Activated B cell treated with CpG ODN at 0.5 μM for 24 hours (primary cell): Measurements from ENCODE around the gene ERN1. TPM values are rescaled to one million over a fixed set of nuclear protein-coding genes. Genes with fewer than 3 reads are reported as not detected.
"Not testable (repeated sequence)": the region's sequence is repeated elsewhere in the genome, so short reads cannot be mapped to it uniquely, and the experiment has no call there.

Source experiments
- ATAC-seq: fragments of 200-7000 bp; cut with Tn5 transposase; one replicate; pipeline ENCODE4 v1.10.0; 2021; ENCODE audit warnings: low read depth, mild to moderate bottlenecking, moderate library complexity
- CTCF ChIA-PET: fragments of 350-600 bp; sonication (Branson Sonifier 250); formaldehyde crosslinking; loops from one replicate; lab custom pipeline; 2021; ENCODE audit warnings: antibody characterized with exemption; lab: Charles Lee
- POLR2A ChIA-PET: fragments of 350-600 bp; sonication (Branson Sonifier 250); formaldehyde crosslinking; loops from one replicate; lab custom pipeline; 2021; ENCODE audit warnings: antibody characterized with exemption; lab: Charles Lee
- DNase-seq: peaks from one replicate; pipeline ENCODE4 v3.0.0; 2022
- H3K27ac Mint-ChIP-seq: one replicate; pipeline ENCODE4 v1.8.0; 2020; ENCODE audit warnings: mixed read lengths
- H3K27me3 Mint-ChIP-seq: one replicate; pipeline ENCODE4 v1.8.0; 2021; ENCODE audit warnings: mixed read lengths
- H3K36me3 Mint-ChIP-seq: one replicate; pipeline ENCODE4 v1.8.0; 2021; ENCODE audit warnings: low read depth, mixed read lengths
- H3K4me1 Mint-ChIP-seq: one replicate; pipeline ENCODE4 v1.8.0; 2021; ENCODE audit warnings: mixed read lengths
- H3K4me3 Mint-ChIP-seq: one replicate; pipeline ENCODE4 v1.8.0; 2020; ENCODE audit warnings: mild to moderate bottlenecking, mixed read lengths
- H3K9me3 Mint-ChIP-seq: one replicate; pipeline ENCODE4 v1.8.0; 2020; ENCODE audit warnings: mixed read lengths
- intact Hi-C: fragments of 100-400 bp; cut with micrococcal nuclease; formaldehyde crosslinking; loops from one replicate; pipeline ENCODE4 v1.15.1; 2024
- total RNA-seq: library from RNA; stranded (reverse); gene quantifications from 2 replicates; pipeline ENCODE4 v1.2.3, GENCODE V29; 2022
- TF ChIP-seq, protein P1 (sequence below): fragments of 200-600 bp; IDR thresholded peaks from one replicate; pipeline ENCODE4 v1.8.0; 2022; ENCODE audit warnings: antibody characterized with exemption, mild to moderate bottlenecking

ERN1 gene
- total RNA-seq, 1 donor from 2014 or later: 12.9 TPM

DNA sequence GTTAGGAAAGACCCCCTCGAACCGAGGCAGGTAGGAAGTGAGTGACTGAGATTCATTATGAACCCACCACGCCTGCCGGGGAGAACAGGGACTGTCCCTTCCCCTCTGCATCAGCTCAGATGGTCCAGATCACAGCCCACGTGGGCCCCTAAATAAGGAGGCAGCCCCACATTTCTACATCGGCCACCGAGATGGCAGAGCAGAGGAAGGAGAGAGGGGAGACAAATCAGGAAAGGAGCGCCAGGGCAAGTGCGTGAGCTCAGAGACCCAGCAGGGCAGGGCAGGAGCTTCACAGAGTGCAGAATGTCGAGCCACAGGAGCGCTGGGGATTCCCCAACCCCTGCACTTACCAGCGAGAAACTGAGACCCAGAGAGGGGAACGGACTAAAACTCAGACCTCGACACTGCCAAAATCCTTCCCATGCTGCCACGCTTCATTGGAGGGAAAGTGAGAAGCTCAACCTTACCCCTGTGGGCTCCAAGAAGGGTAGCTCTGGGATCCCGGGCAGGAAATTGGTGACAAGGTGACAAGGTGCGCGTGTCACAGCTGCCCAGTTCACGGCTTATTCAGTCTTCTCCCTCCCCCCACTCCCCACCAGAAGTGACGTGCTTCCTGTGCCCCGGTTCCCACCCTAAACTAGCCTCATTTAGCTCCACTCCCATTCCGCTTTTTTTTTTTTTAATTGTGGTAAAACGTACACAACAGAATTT lies 109.7 kb downstream of the ERN1 start, which contains the start of gene ICAM2:
Gene ICAM2 (minus strand): TSS at position 578 of the 711 bp plus-strand sequence. CDS start 13,942 bp downstream, outside the sequence.
- DNase-seq: peak; percentile 69
- ChIA-PET CTCF (interaction anchor here (0.9 to 4.4 kb wide), 14 partner anchors 9 to 115 kb away, joined by 3 to 26 read pairs (median 7); partner anchors contain the start of genes CD79B, CSHL1 and GH1), POLR2A (interaction anchor here (0.6 to 5.8 kb wide), 37 partner anchors 9 to 486 kb away, joined by 3 to 54 read pairs (median 5); partner anchors contain the start of genes CCDC47, CD79B, CEP95 and CSHL1)
- intact Hi-C loops: loop anchor here (1.0 to 2.0 kb wide), 6 partner anchors 21 to 486 kb away; partner anchors contain the start of genes CCDC47, CEP95, DDX5 and PRR29
- H3K4me1 Mint-ChIP-seq: peaks cover 81% of the 10 kb centered on the region
- no peaks in the 10 kb centered on the region for H3K27me3 Mint-ChIP-seq
- H3K9me3 Mint-ChIP-seq: no peaks in the 10 kb centered on the region
- H3K4me3 Mint-ChIP-seq: peak within 1 kb of the TSS; percentile 97
- ATAC-seq: peak; percentile 78
- H3K27ac Mint-ChIP-seq: peak within 1 kb of the TSS; percentile 99
- peaks cover 11% of the 10 kb centered on the region for H3K36me3 Mint-ChIP-seq
- TF ChIP-seq, protein P1, sequence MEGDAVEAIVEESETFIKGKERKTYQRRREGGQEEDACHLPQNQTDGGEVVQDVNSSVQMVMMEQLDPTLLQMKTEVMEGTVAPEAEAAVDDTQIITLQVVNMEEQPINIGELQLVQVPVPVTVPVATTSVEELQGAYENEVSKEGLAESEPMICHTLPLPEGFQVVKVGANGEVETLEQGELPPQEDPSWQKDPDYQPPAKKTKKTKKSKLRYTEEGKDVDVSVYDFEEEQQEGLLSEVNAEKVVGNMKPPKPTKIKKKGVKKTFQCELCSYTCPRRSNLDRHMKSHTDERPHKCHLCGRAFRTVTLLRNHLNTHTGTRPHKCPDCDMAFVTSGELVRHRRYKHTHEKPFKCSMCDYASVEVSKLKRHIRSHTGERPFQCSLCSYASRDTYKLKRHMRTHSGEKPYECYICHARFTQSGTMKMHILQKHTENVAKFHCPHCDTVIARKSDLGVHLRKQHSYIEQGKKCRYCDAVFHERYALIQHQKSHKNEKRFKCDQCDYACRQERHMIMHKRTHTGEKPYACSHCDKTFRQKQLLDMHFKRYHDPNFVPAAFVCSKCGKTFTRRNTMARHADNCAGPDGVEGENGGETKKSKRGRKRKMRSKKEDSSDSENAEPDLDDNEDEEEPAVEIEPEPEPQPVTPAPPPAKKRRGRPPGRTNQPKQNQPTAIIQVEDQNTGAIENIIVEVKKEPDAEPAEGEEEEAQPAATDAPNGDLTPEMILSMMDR: no peak

DNA sequence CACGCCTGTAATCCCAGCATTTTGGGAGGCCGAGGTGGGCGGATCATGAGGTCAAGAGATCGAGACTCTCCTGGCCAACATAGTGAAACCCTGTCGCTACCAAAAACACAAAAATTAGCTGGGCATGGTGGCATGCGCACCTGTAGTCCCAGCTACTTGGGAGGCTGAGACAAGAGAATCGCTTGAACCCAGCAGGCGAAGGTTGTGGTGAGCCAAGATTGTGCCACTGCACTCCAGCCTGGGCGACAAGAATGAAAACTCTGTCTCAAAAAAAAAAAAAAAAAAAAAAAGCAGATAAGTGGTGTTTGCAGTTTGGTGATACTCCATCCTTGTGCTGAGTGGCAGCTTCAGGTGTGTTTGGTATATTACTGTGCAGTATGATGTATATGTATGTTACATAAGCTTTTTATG lies 110.4 kb downstream of the ERN1 start:
- Mint-ChIP-seq H3K4me3 (peak overlapping the region; percentile 97), H3K27ac (peak overlapping the region; percentile 99), H3K36me3 (peaks cover 13% of the 10 kb centered on the region), H3K4me1 (peaks cover 84% of the 10 kb centered on the region)
- intact Hi-C loops, H3K27me3 Mint-ChIP-seq, H3K9me3 Mint-ChIP-seq, DNase-seq: not testable (repeated sequence)
- ChIA-PET CTCF (interaction anchor here (1.0 to 4.4 kb wide), 12 partner anchors 9 to 115 kb away, joined by 3 to 26 read pairs (median 8); partner anchors contain the start of genes CD79B, CSHL1 and GH1), POLR2A (interaction anchor here (0.7 to 5.8 kb wide), 28 partner anchors 9 to 486 kb away, joined by 3 to 54 read pairs (median 8); partner anchors contain the start of genes CCDC47, CD79B, CEP95 and DDX42)
- peak; percentile 8 for ATAC-seq

- intact Hi-C loops: loop anchor here (2.0 kb wide), 1 partner anchor 27 kb away; no protein-coding TSS in a partner anchor
- Mint-ChIP-seq H3K27me3 (no peaks in the 10 kb centered on the region), H3K9me3 (no peaks in the 10 kb centered on the region), H3K4me1 (peaks cover 88% of the 10 kb centered on the region), H3K27ac (peak overlapping the region; percentile 73), H3K36me3 (peaks cover 13% of the 10 kb centered on the region), H3K4me3 (peak overlapping the region; percentile 65)
- CTCF ChIA-PET: interaction anchor here (1.0 to 3.5 kb wide), 10 partner anchors 10 to 116 kb away, joined by 3 to 52 read pairs (median 4); partner anchors contain the start of gene GH1
- POLR2A ChIA-PET: interaction anchor here (0.6 to 5.8 kb wide), 2 partner anchors 80 to 129 kb away, joined by 3 to 54 read pairs; no protein-coding TSS in a partner anchor
- DNase-seq: no peak
- ATAC-seq: no peak
- TF ChIP-seq, protein P1: no peak
These were observed 112.5 kb downstream of the ERN1 start for GRCh38 chr17:64017381-64017980.

DNA sequence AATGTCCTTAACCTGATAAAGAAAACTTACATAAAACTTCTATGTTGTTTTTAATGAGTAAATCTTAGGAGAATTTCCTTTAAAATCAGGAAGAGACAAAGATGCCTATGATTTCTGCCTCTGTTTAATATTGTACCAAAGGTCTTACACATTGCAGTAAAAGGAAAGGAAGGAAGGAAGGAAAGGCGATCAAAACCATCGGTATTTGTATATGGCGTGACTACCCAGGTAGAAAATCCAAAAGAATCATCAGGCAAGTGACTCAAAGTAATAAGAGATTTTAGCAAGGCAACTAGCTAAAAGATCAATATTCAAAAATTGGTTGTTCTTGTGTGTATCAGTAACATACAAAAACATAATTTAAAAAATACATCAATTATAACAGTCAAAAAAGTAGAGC lies 113.0 kb downstream of the ERN1 start:
- DNase-seq: no peak
- peak overlapping the region; percentile 84 for H3K27ac Mint-ChIP-seq
- no peaks in the 10 kb centered on the region for H3K9me3 Mint-ChIP-seq
- TF ChIP-seq, protein P1: no peak
- POLR2A ChIA-PET: interaction anchor here (0.6 to 1.3 kb wide), 3 partner anchors 70 to 173 kb away, joined by 4 to 6 read pairs (median 4); no protein-coding TSS in a partner anchor
- peak overlapping the region; percentile 69 for H3K4me3 Mint-ChIP-seq
- CTCF ChIA-PET: interaction anchor here (1.0 to 3.5 kb wide), 12 partner anchors 10 to 127 kb away, joined by 3 to 52 read pairs (median 4); partner anchors contain the start of genes CSHL1 and GH1
- ATAC-seq: no peak
- peaks cover 85% of the 10 kb centered on the region for H3K4me1 Mint-ChIP-seq
- intact Hi-C loops: loop anchor here (2.0 kb wide), 1 partner anchor 26 kb away; no protein-coding TSS in a partner anchor
- H3K27me3 Mint-ChIP-seq: no peaks in the 10 kb centered on the region
- peaks cover 14% of the 10 kb centered on the region for H3K36me3 Mint-ChIP-seq

DNA sequence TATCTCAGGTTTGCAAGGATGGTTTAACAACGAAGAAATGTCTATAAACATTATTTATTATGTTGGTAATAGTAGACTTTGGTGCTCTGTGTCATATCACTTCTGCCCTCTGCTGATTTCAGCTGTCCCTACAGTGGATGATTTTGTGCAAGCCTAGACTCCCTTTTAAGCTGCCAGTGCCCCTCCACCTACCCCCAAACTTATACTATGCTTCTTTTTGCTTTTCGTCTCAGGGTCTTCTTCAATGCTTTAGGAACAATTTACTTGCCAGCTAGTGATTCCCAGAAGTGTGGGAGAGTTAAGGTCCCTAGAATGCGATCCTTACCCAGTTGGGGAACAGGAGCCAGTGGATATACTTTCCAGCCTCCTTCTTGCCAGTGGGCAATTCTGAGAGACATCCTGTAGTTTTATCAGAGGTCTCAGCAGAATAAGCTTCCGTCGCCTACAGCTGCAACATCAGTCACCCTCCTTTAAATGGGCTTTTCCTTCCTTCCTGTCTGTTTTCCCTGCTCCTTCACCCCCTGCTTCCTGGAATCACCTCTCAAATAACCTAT lies 113.6 kb downstream of the ERN1 start:
- Mint-ChIP-seq H3K4me1 (peaks cover 84% of the 10 kb centered on the region), H3K9me3 (no peaks in the 10 kb centered on the region), H3K27ac (peak overlapping the region; percentile 84), H3K36me3 (peaks cover 19% of the 10 kb centered on the region), H3K4me3 (peak overlapping the region; percentile 69), H3K27me3 (no peaks in the 10 kb centered on the region)
- ATAC-seq (no peak), DNase-seq (no peak)
- TF ChIP-seq, protein P1: no peak
- CTCF ChIA-PET: interaction anchor here (1.0 to 3.5 kb wide), 10 partner anchors 11 to 127 kb away, joined by 3 to 52 read pairs (median 6); partner anchors contain the start of genes CSHL1 and GH1
- intact Hi-C loops: loop anchor here (2.0 kb wide), 1 partner anchor 26 kb away; no protein-coding TSS in a partner anchor
- POLR2A ChIA-PET: interaction anchor here (0.6 to 1.3 kb wide), 5 partner anchors 14 to 1107 kb away, joined by 3 to 6 read pairs (median 4); no protein-coding TSS in a partner anchor
